Panc1 (cell line): ENCODE data around the gene DGCR2. TPM values are rescaled to one million over a fixed set of nuclear protein-coding genes. Genes with fewer than 3 reads are reported as not detected.

Source experiments
- ATAC-seq: fragments of 200-7000 bp; cut with Tn5 transposase; 2 replicates; pipeline ENCODE4 v1.9.1; 2020; ENCODE audit warnings: mild to moderate bottlenecking, moderate library complexity
- BruUV-seq: library from RNA; stranded (reverse); fragments of 400-500 nt; replicated peaks from 2 replicates; lab custom pipeline; 2021; lab: Mats Ljungman, UMichigan
- CTCF ChIA-PET: fragments of 300-600 bp; sonication (Branson Sonifier 250); formaldehyde crosslinking; loops from one replicate; lab custom pipeline; 2022; ENCODE audit warnings: antibody characterized with exemption; lab: Charles Lee
- POLR2A ChIA-PET: fragments of 300-600 bp; sonication (Branson Sonifier 250); formaldehyde crosslinking; loops from one replicate; lab custom pipeline; 2022; ENCODE audit warnings: antibody characterized with exemption; lab: Charles Lee
- DNase-seq: peaks from one replicate; pipeline ENCODE4 v3.0.0-alpha.2; 2010; ENCODE audit warnings: low read depth, low spot score
- H3K27ac ChIP-seq: 2 replicates; pipeline ENCODE4 v1.5.1; 2011; ENCODE audit warnings: mild to moderate bottlenecking, low read length, inconsistent platforms
- H3K27me3 ChIP-seq: fragments of 200-500 bp; sonication (Bioruptor generic); 2 replicates; pipeline ENCODE4 v1.6.0; 2014; ENCODE audit warnings: low read length, inconsistent platforms; ENCODE audit not compliant: control insufficient read depth, insufficient read depth
- H3K36me3 ChIP-seq: fragments of 200-500 bp; sonication (Bioruptor generic); 2 replicates; pipeline ENCODE4 v1.5.1; 2014; ENCODE audit warnings: inconsistent platforms, mild to moderate bottlenecking, low read length, moderate library complexity; ENCODE audit not compliant: control insufficient read depth, insufficient read depth
- H3K4me1 ChIP-seq: 2 replicates; pipeline ENCODE4 v1.5.1; 2011; ENCODE audit warnings: inconsistent platforms, mild to moderate bottlenecking, low read length, moderate library complexity; ENCODE audit not compliant: control insufficient read depth, insufficient read depth
- H3K4me3 ChIP-seq, 2 experiments: 2 replicates each; pipeline ENCODE4 v1.5.1; 2011 to 2012; ENCODE audit warnings: low read depth in 2 of 2, low read length in 2 of 2, mild to moderate bottlenecking in 2 of 2, inconsistent platforms in 1 of 2, moderate library complexity in 1 of 2
- H3K9me3 ChIP-seq: fragments of 200-500 bp; sonication (Bioruptor generic); 2 replicates; pipeline ENCODE4 v1.5.1; 2014; ENCODE audit warnings: low read depth, mild to moderate bottlenecking, inconsistent platforms, low read length, moderate library complexity; ENCODE audit not compliant: control insufficient read depth, insufficient read depth
- CTCF ChIP-seq: fragments of 450-650 bp; IDR thresholded peaks from 2 replicates; pipeline ENCODE4 v1.5.1; 2017; ENCODE audit warnings: mild to moderate bottlenecking
- POLR2AphosphoS5 ChIP-seq: IDR thresholded peaks from 2 replicates; pipeline ENCODE4 v1.6.1; 2012; ENCODE audit warnings: mild to moderate bottlenecking, low read depth, low read length, moderate library complexity
- REST ChIP-seq, 2 experiments: IDR thresholded peaks; 2 replicates each; pipeline ENCODE4 v1.6.1; 2011 to 2012; ENCODE audit warnings: low read depth in 2 of 2, control low read depth in 1 of 2, low read length in 1 of 2, mild to moderate bottlenecking in 1 of 2, moderate library complexity in 1 of 2; ENCODE audit not compliant: insufficient read depth in 1 of 2
- SIN3A ChIP-seq: IDR thresholded peaks from 2 replicates; pipeline ENCODE4 v1.6.1; 2012; ENCODE audit warnings: low read depth, mild to moderate bottlenecking, low read length, moderate library complexity, borderline replicate concordance; ENCODE audit not compliant: insufficient read depth
- TCF7L2 ChIP-seq: IDR thresholded peaks from 2 replicates; pipeline ENCODE4 v1.6.1; 2011; ENCODE audit warnings: mild to moderate bottlenecking, low read depth, low read length, inconsistent platforms
- in situ Hi-C: cut with HindIII; loops from 2 replicates; pipeline ENCODE4 v1.10.0; 2016; ENCODE audit warnings: low sequenced_read_pairs, low pct_unique_long_range_greater_than_20kb
- intact Hi-C: fragments of 100-400 bp; cut with micrococcal nuclease; formaldehyde crosslinking; loops from one replicate; pipeline ENCODE4 v1.10.0; 2022; ENCODE audit not compliant: unreplicated experiment
- total RNA-seq: library from RNA; stranded (reverse); gene quantifications from one replicate; pipeline ENCODE4 v1.2.1, GENCODE V29; 2021; ENCODE audit not compliant: unreplicated experiment

DGCR2 gene
- total RNA-seq, 1 experiment from 2014 or later = 35.1 TPM

DNA sequence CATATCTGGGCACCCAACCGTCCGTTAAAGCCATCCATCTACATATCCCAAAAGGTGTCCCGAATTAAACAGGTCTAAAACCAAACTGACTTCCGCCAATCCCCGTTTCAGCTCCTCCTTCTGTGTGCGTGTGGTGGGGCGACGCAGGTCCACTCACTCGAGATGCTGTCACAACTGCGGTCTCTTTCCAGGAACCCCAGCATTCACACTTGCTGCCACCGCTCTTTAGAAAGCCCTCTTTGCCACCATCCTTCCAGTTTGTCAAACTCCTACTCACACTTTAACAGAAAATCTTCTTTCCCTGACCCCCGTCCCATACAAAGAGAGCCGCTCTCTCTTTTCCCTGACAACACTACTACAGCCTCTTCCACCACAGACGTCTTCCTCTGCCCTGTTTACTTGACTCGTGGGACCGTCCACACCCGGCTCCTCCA is 21.8 kb upstream of the DGCR2 start:
- intact Hi-C loops (no loop called here), in situ Hi-C loops (no loop called here)
- ChIA-PET CTCF (interaction anchor here (0.9 kb wide), 1 partner anchor 188 kb away, joined by 3 read pairs; no protein-coding TSS in a partner anchor), POLR2A (no interaction called here)
- Histone ChIP-seq H3K4me3 (peak overlapping the region; percentile 97 to 98), H3K9me3 (no peaks in the 10 kb centered on the region), H3K27ac (peak overlapping the region; percentile 85), H3K36me3 (peaks cover 6% of the 10 kb centered on the region), H3K27me3 (no peaks in the 10 kb centered on the region; the same call in 1 of the 2 replicates), H3K4me1 (no peaks in the 10 kb centered on the region)
- TSS peak; percentile 85 for BruUV-seq
- ATAC-seq (peak; percentile 17; the same call in 1 of the 2 replicates), DNase-seq (no peak)
- TF ChIP-seq CTCF = no peak
- no peak for TF ChIP-seq REST (IDR thresholded peaks at IDR 0.05; ENCODE audit: insufficient read depth in 1 of 2, low read depth in 2 of 2, low read length in 1 of 2)
- no peak for TF ChIP-seq POLR2AphosphoS5
- no peak for TF ChIP-seq SIN3A
- TF ChIP-seq TCF7L2 = no peak

DNA sequence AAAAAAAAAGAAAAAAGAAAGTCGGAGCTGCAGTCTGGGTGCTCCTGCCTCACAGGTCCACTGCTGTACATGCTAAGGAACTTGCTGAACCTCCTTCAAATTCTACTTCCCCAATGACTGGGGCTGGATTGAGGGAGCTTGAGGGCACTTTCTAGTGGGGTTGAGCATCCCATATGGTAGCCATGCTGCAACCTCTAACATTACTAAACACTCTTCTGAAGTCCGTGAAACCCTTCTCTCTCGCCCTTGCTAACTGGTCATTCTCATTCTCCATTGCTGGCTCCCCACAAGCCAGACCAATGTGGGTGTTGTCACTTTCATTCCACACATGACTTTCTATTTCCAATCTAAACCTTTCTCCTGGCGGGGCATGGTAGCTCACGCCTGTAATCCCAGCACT is 21.0 kb upstream of the DGCR2 start:
- ChIA-PET POLR2A (no interaction called here), CTCF (no interaction called here)
- TF ChIP-seq SIN3A (no peak), TCF7L2 (no peak), REST (IDR thresholded peaks at IDR 0.05; ENCODE audit: insufficient read depth in 1 of 2, low read depth in 2 of 2, low read length in 1 of 2) (no peak), POLR2AphosphoS5 (no peak), CTCF (no peak)
- DNase-seq (no peak), ATAC-seq (no peak)
- in situ Hi-C loops (no loop called here), intact Hi-C loops (no loop called here)
- Histone ChIP-seq H3K27ac (no peak overlapping the region), H3K27me3 (no peaks in the 10 kb centered on the region), H3K36me3 (peaks cover 6% of the 10 kb centered on the region), H3K9me3 (no peaks in the 10 kb centered on the region), H3K4me3 (peak overlapping the region; percentile 97 to 98), H3K4me1 (no peaks in the 10 kb centered on the region)
- no TSS peak for BruUV-seq
